Activated naive CD8-positive, alpha-beta T cell treated with anti-CD3 and anti-CD28 coated beads, Interleukin-2, amount 50 U/mL, for 16 hours (primary cell): Measurements from ENCODE around the gene GALK2.

Experiments
- DNase-seq: peaks from one replicate; pipeline ENCODE4 v3.0.0-alpha.2; 2020; ENCODE audit warnings: low read depth, low spot score

Gene GALK2

GRCh38 chr15:49169880-49170597 lies at the start of gene GALK2:
TSS of gene GALK2 (plus strand) at chr15:49170247. CDS start at chr15:49170323, 76 bp downstream.
- DNase-seq = peak; percentile 54

GRCh38 chr15:49120832-49121231 lies 49.2 kb upstream of the GALK2 start:
- DNase-seq = no peak

DNA sequence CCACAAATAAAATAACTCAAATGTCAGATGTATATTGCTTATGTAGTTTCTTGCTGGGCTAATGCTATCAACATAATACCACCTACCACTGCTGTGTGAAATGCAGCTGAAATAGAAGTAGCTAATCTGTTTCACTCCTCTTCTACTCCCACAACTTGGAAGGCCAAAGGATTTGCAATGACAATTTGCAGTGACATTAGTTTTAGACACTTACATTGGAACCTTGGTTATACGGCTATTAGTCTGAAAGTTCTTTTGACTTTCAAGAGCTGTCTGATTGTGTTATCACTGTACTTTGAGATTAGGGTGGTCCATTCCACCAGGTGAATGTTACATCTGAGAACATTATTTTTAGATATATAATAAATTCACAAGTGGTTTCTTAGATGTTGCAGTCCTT lies 48.1 kb upstream of the GALK2 start:
- DNase-seq = no peak

DNA sequence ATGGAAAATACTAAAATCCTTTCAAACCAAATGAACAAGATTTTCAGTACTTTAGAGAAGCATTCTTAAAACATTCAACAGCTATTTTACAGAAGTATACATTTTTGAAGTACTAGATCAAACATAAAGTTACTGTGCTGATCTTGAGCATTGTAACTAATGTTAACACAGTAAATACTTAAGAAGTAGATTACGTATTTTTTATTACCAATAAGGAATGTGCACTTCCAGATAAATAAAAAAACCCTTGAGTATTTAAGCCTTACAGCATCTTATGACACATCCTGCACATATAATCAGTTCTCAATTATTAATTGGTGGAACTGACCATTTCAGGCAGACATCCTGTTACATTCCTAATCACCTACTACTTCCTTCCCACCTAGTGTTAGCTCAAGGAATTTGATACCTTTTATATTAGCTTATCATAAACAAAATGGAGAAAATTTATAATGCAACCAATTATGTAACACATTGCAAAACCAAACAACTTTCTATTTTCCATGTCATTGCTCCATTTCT lies 47.4 kb upstream of the GALK2 start:
- no peak for DNase-seq

DNA sequence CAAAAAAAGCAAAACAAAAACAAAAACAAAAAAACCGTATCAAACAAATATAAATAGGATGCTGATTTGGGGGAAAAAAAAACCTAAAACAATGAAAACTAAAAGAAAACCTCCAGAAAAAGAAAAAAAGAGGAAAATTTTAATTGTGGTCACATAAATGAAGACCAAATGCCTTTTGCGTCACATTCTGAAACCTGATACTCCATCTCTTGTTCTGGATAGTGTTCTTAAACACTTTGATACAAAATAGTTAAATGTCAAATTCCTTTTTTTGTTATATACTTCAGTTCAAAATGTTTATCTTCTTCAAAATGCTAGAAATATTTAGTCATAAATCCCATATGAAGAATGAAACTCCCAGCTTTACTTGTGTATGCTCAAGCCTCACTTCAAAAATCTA lies 45.7 kb upstream of the GALK2 start:
- DNase-seq = no peak

- DNase-seq = no peak
Observed at GRCh38 chr15:49131403-49131802, 38.6 kb upstream of the GALK2 start.

DNA sequence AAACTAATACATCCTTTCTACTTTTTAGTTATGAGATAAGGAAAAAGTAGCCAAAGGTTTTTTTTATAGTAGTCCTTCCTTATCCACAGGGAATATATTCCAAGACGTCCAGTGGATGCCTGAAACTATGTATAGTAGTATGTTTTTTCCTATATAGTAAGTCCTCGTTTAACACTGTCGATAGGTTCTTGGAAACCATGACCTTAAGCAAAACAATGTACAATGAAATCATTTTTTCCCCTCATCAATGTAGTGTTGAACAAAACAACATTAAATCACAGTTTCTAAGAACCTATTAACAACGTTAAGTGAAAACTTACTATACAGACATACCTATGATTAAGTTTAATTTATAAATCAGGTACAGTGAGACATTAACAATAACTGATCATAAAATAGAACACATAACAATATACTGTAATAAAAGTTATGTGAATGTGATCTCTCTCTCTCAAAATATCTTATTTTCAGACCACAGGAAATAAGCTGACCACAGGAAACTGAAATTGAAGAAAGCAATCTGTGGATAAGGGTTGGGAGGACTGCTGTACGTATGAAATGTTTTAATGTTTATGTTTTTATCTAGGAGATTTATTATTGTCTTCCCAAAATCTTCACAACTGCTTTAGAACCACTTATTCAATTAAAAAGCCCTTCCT lies 35.2 kb upstream of the GALK2 start:
- no peak for DNase-seq

DNA sequence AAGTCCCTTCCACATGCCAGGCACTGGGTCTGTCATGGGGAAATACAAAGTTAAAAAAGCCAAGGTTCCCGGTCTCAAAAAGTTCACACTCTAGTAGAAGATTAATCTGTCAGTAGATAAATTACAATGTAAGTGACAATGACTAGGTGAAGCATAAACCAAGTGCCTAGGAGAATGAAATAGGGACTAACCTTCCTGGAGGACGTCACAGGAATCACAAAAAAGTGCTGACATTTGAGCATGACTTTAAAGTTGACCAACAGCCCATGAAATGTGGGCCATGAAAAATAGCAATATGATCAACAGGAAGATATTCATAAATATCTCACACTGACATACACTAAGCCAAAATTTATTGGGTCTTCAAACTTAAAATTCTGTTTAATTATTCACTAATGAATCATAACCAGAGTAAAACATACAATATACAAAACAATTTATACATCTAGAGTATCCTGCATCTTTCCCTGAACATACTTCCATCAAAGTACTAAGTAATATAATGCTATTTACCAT lies 34.6 kb upstream of the GALK2 start:
- DNase-seq = no peak

DNA sequence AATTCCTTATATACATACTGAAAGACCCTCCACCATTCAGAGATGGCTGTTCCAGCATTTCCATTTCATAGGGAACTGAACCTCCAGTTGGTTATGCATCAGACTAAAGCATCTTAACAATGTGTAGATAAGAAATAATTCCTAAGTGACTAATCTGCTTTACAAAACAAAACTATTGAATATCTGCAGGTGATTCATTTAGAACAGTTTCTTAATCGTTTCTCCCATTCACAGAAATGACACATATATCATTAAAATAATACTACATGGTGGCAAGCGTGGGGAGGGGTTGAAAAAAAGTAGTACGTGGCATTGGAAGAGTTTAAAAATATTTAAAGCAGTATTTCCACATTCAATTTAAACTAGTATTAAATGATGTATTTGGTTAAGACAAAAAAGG lies 34.1 kb upstream of the GALK2 start:
- DNase-seq = no peak

DNA sequence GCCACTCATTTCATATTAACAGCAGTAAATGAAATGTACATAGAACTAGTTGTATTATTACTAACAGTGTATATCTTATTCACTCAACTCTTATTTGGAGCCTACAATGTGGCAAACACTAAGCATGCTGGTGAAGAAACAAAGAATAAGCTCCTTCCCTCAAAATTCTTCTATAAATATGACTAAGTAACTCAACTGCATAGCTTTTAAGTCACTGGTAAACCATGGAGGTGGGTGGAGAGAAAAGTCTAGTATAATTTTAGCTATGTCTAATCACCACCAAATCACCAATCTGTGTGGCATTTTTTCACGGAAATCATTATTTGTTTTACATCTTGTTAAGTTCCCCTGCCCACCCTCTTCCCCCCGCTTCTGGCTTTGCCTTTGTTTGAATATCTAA lies 32.2 kb upstream of the GALK2 start:
- DNase-seq = no peak

GRCh38 chr15:49145651-49146609 lies 24.1 kb upstream of the GALK2 start:
- no peak for DNase-seq

GRCh38 chr15:49148298-49148697 lies 21.7 kb upstream of the GALK2 start:
- no peak for DNase-seq

DNA sequence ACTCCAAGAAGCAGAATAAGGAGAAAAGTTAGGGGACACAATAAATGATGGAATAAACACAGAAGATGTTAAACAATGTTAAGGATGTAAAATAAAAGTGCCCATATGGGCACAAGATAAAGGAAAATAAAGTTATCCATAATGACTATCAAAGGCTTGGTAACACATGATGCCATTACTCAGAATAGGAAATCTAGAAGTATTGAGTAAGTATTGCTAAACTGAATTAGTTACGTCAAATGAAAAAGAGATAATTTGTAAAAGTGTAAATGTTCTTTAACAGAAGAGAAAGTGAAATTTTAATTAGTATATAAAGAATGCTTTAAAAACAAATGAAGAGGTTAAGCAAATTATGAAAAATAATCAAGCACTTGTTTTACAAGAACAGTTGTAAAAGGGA lies 21.3 kb upstream of the GALK2 start:
- no peak for DNase-seq

DNA sequence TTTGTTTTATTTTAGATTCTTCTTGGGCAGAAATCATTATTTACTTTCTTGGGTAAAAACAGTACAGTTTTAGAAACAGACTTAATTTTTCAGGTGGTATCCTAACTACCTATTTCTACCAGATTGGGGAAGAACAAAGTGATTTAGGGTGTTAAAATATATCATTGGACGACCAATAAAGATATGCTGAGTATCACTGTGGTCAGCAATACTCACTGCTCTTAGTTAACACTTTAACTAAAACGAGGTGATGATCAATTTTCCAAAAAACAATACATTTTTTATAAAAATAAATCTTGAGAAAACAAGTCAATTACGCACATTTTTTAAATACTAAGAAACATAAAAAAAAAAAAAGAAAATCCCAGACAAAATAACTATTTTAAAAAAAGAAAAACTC lies 18.2 kb upstream of the GALK2 start:
- no peak for DNase-seq

- no peak for DNase-seq
Observed at GRCh38 chr15:49152552-49153312, 17.3 kb upstream of the GALK2 start.

DNA sequence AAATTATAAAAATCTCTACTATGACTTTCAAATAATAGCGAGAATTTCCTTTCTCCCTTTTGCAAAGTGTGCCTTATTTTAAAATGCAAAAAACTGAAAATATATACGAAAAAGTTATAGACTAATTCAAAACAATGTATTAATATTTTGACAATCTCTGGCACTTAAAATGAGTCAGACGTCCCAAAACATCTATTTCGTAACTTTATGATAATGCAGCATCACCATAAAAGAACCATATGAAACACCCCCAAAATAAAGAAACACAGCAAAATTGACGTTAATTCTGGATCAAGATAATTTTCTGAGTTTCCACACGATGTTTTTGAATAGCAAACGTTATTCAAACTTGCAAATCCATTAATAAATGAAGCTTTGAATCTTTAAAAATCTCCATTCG lies 15.7 kb upstream of the GALK2 start:
- DNase-seq = no peak

GRCh38 chr15:49154799-49155109 lies 15.3 kb upstream of the GALK2 start:
- DNase-seq = no peak

- peak; percentile 86 for DNase-seq
Observed at GRCh38 chr15:49155110-49155833, 14.8 kb upstream of the GALK2 start, which contains the start of gene COPS2. TSS of gene COPS2 (minus strand) at chr15:49155599. CDS start at chr15:49155578, 21 bp downstream.

- DNase-seq = no peak
Observed at GRCh38 chr15:49155834-49156627, 14.0 kb upstream of the GALK2 start.

DNA sequence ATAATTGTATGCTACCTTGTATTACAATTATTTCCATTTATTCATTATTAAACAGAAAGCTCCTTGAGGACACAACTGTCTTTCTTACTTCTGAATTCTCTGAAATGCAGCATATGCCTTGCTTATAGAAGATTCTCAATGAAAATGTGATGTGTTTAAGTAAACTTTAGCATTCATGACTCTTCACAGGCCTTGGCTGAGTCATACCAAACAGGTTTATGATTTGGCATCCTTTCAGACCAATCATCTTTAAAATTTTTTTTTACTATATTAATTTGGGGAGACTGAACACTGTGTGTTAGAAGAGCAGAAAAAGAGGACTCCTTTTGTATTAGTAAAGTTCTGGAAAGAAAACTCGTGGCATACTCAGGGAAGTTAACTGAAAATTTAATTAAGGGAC lies 6.4 kb upstream of the GALK2 start:
- DNase-seq = no peak
